GM18858 (cell line): ENCODE measurements around the gene PARP8.

ENCODE experiments used
- ATAC-seq: cut with Tn5 transposase; IDR thresholded peaks from one replicate; pipeline ENCODE4 v1.9.1; 2021; ENCODE audit not compliant: unreplicated experiment

PARP8 gene

GRCh38 chr5:50887889-50888633 is 221.6 kb downstream of the PARP8 start:
- ATAC-seq, result no peak

- ATAC-seq, result no peak
These were observed 222.3 kb downstream of the PARP8 start for GRCh38 chr5:50888751-50889150.

- ATAC-seq, result no peak
These were observed 223.4 kb downstream of the PARP8 start for GRCh38 chr5:50889790-50890189.
